Fibroblast of lung (primary cell): Measurements from ENCODE around the gene GUCD1. TPM values are rescaled to one million over a fixed set of nuclear protein-coding genes. Genes with fewer than 3 reads are reported as not detected.

Experiments
- DNase-seq, 2 donors: peaks; one replicate each; pipeline versions ENCODE4 v3.0.0 to v3.0.0-alpha.2; 2010; ENCODE audit warnings: low read depth in 2 of 2
- H2AFZ ChIP-seq: 2 replicates; pipeline ENCODE4 v1.5.1; 2012; ENCODE audit warnings: low read length, control low read depth, inconsistent platforms
- H3K27ac ChIP-seq: 2 replicates; pipeline ENCODE4 v1.5.1; 2011; ENCODE audit warnings: low read length, control low read depth; ENCODE audit not compliant: insufficient read depth
- H3K27me3 ChIP-seq: 2 replicates; pipeline ENCODE4 v1.5.1; 2011; ENCODE audit warnings: mild to moderate bottlenecking, low read length; ENCODE audit not compliant: control insufficient read depth, insufficient read depth
- H3K36me3 ChIP-seq: 2 replicates; pipeline ENCODE4 v1.5.1; 2011; ENCODE audit warnings: low read length; ENCODE audit not compliant: control insufficient read depth, insufficient read depth
- H3K4me1 ChIP-seq: 2 replicates; pipeline ENCODE4 v1.5.1; 2011; ENCODE audit warnings: low read length; ENCODE audit not compliant: control insufficient read depth, insufficient read depth; ENCODE audit errors: extremely low read depth
- H3K4me2 ChIP-seq: 2 replicates; pipeline ENCODE4 v1.5.1; 2011; ENCODE audit warnings: low read length, control low read depth; ENCODE audit not compliant: insufficient read depth; ENCODE audit errors: extremely low read depth
- H3K4me3 ChIP-seq, 4 experiments: fragments of 200-600 bp in 1 of 4; sonication (generic) in 1 of 4; replicated peaks in 1 of 4; 2 replicates each; pipeline ENCODE4 v1.5.1; 2011 to 2016; ENCODE audit warnings: low read length in 4 of 4, low read depth in 3 of 4, mild to moderate bottlenecking in 3 of 4, control low read depth in 2 of 4, inconsistent platforms in 1 of 4, mixed read lengths in 1 of 4; ENCODE audit not compliant: insufficient read depth in 1 of 4; ENCODE audit errors: control extremely low read depth in 1 of 4
- H3K79me2 ChIP-seq: 2 replicates; pipeline ENCODE4 v1.5.1; 2012; ENCODE audit warnings: mild to moderate bottlenecking, low read length, inconsistent platforms; ENCODE audit not compliant: control insufficient read depth, insufficient read depth
- H3K9ac ChIP-seq: 2 replicates; pipeline ENCODE4 v1.5.1; 2011; ENCODE audit warnings: mild to moderate bottlenecking, low read length, control low read depth; ENCODE audit not compliant: insufficient read depth
- H3K9me3 ChIP-seq: 2 replicates; pipeline ENCODE4 v1.5.1; 2012; ENCODE audit warnings: low read depth, low read length; ENCODE audit not compliant: control insufficient read depth, insufficient read depth
- H4K20me1 ChIP-seq: 2 replicates; pipeline ENCODE4 v1.5.1; 2011; ENCODE audit warnings: low read length; ENCODE audit not compliant: control insufficient read depth, insufficient read depth; ENCODE audit errors: extremely low read depth
- EZH2 ChIP-seq: IDR thresholded peaks from 2 replicates; pipeline ENCODE4 v1.5.1; 2012; ENCODE audit warnings: low read length, control low read depth, mild to moderate bottlenecking; ENCODE audit errors: missing control alignments
- polyA plus RNA-seq, 2 donors: library from polyadenylated mRNA; depleted of rRNA in 1 of 2; stranded (reverse) in 1 of 2; unstranded in 1 of 2; fragments of >200 nt; gene quantifications; 2 replicates each; pipeline ENCODE4 v1.2.1, GENCODE V29; 2011 to 2012; ENCODE audit warnings: missing spikeins in 1 of 2
- total RNA-seq: library from RNA; depleted of rRNA; stranded (reverse); fragments of >200 nt; gene quantifications from 2 replicates; pipeline ENCODE4 v1.2.1, GENCODE V29; 2014
- TF ChIP-seq, protein P1 (sequence below), 2 donors: IDR thresholded peaks in 1 of 2; conservative IDR thresholded peaks in 1 of 2; 1 replicate in 1 of 2; 2 replicates in 1 of 2; pipeline ENCODE4 v1.5.1; 2011 to 2012; ENCODE audit warnings: low read length in 2 of 2, control low read depth in 1 of 2, inconsistent platforms in 1 of 2, low read depth in 1 of 2, mild to moderate bottlenecking in 1 of 2

The GUCD1 gene
- total and polyA plus RNA-seq, 2 donors (not counting 1 experiment from before 2014, with no cell fraction given): 83.4 to 178 TPM

- H3K4me3 ChIP-seq: no peak overlapping the region
- no peaks in the 10 kb centered on the region for H3K9me3 ChIP-seq
- no peaks in the 10 kb centered on the region for H4K20me1 ChIP-seq
- no peaks in the 10 kb centered on the region for H3K27me3 ChIP-seq
- no peak overlapping the region for H2AFZ ChIP-seq
- DNase-seq: no peak
- peaks cover 7% of the 10 kb centered on the region for H3K4me1 ChIP-seq
- no peak overlapping the region for H3K27ac ChIP-seq
- H3K9ac ChIP-seq: no peak overlapping the region
- no peak overlapping the region for H3K4me2 ChIP-seq
- no peaks in the 10 kb centered on the region for H3K36me3 ChIP-seq
- no peak for TF ChIP-seq EZH2
- TF ChIP-seq, protein P1, sequence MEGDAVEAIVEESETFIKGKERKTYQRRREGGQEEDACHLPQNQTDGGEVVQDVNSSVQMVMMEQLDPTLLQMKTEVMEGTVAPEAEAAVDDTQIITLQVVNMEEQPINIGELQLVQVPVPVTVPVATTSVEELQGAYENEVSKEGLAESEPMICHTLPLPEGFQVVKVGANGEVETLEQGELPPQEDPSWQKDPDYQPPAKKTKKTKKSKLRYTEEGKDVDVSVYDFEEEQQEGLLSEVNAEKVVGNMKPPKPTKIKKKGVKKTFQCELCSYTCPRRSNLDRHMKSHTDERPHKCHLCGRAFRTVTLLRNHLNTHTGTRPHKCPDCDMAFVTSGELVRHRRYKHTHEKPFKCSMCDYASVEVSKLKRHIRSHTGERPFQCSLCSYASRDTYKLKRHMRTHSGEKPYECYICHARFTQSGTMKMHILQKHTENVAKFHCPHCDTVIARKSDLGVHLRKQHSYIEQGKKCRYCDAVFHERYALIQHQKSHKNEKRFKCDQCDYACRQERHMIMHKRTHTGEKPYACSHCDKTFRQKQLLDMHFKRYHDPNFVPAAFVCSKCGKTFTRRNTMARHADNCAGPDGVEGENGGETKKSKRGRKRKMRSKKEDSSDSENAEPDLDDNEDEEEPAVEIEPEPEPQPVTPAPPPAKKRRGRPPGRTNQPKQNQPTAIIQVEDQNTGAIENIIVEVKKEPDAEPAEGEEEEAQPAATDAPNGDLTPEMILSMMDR (conservative IDR thresholded peaks at IDR 0.05 in 1 of 2, IDR thresholded peaks at IDR 0.05 in 1 of 2; ENCODE audit: low read depth in 1 of 2, low read length in 2 of 2): no peak
- H3K79me2 ChIP-seq: no peaks in the 10 kb centered on the region
Measured at GRCh38 chr22:24579258-24579601, 24.3 kb upstream of the GUCD1 start.

- peak in 1 of 2 donors; percentile 7 for DNase-seq
- Histone ChIP-seq H3K27me3 (no peaks in the 10 kb centered on the region), H3K27ac (no peak overlapping the region), H3K4me2 (no peak overlapping the region), H3K4me1 (peaks cover 7% of the 10 kb centered on the region), H3K36me3 (peaks cover 3% of the 10 kb centered on the region), H4K20me1 (no peaks in the 10 kb centered on the region), H3K4me3 (no peak overlapping the region), H2AFZ (no peak overlapping the region), H3K9ac (no peak overlapping the region), H3K79me2 (no peaks in the 10 kb centered on the region), H3K9me3 (no peaks in the 10 kb centered on the region)
- no peak for TF ChIP-seq EZH2
- TF ChIP-seq, protein P1 (conservative IDR thresholded peaks at IDR 0.05 in 1 of 2, IDR thresholded peaks at IDR 0.05 in 1 of 2; ENCODE audit: low read depth in 1 of 2, low read length in 2 of 2): no peak
Measured at GRCh38 chr22:24578355-24579257, 23.7 kb upstream of the GUCD1 start.

DNA sequence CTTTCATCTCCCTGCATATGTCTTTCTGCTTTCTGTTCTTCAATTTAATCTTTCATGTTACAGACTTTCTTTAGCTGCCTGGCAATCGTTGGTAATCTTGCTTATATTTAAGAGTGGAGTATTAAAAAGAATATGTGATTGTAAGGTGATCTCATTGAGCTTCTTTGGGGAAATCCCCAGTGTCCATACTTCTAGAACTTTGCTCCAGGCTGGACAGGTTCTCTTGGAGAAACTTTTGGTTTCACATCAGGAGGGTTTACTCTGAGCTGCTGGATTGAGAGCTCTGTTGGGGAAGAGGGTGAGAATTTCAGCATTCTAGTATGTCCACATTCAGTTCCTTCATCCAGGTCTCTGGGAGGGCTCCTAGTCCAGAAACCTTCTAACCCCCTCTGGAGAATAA, 21.8 kb upstream of the GUCD1 start:
- H4K20me1 ChIP-seq: no peaks in the 10 kb centered on the region
- peaks cover 3% of the 10 kb centered on the region for H3K36me3 ChIP-seq
- no peak overlapping the region for H3K9ac ChIP-seq
- H3K27ac ChIP-seq: no peak overlapping the region
- H3K4me1 ChIP-seq: peaks cover 3% of the 10 kb centered on the region
- H3K9me3 ChIP-seq: no peaks in the 10 kb centered on the region
- DNase-seq: no peak
- no peaks in the 10 kb centered on the region for H3K79me2 ChIP-seq
- no peak overlapping the region for H3K4me2 ChIP-seq
- H3K27me3 ChIP-seq: no peaks in the 10 kb centered on the region
- no peak overlapping the region for H2AFZ ChIP-seq
- H3K4me3 ChIP-seq: no peak overlapping the region
- no peak for TF ChIP-seq EZH2
- TF ChIP-seq, protein P1 (conservative IDR thresholded peaks at IDR 0.05 in 1 of 2, IDR thresholded peaks at IDR 0.05 in 1 of 2; ENCODE audit: low read depth in 1 of 2, low read length in 2 of 2): no peak
